Embryonic facial prominence (tissue), 1 donor: ENCODE results near the gene SLC30A1.

Experiments used
- DNase-seq: peaks from one replicate; pipeline ENCODE4 v3.0.0-alpha.2; 2016; ENCODE audit errors: extremely low spot score

Gene SLC30A1

GRCh38 chr1:211607754-211608473 lies 29.0 kb upstream of the SLC30A1 start:
- no peak for DNase-seq

GRCh38 chr1:211606914-211607753 lies 28.2 kb upstream of the SLC30A1 start:
- DNase-seq, result no peak

GRCh38 chr1:211606332-211606913 lies 27.5 kb upstream of the SLC30A1 start:
- no peak for DNase-seq

GRCh38 chr1:211605603-211606331 lies 26.8 kb upstream of the SLC30A1 start:
- DNase-seq, result no peak

GRCh38 chr1:211605034-211605433 lies 26.1 kb upstream of the SLC30A1 start:
- no peak for DNase-seq

- no peak for DNase-seq
These were observed 25.6 kb upstream of the SLC30A1 start for GRCh38 chr1:211604548-211604947.

- DNase-seq, result no peak
These were observed 24.8 kb upstream of the SLC30A1 start for GRCh38 chr1:211603713-211604112.

- no peak for DNase-seq
These were observed 24.3 kb upstream of the SLC30A1 start for GRCh38 chr1:211603191-211603701.

- no peak for DNase-seq
These were observed 23.2 kb upstream of the SLC30A1 start for GRCh38 chr1:211601982-211602670.

- DNase-seq, result no peak
These were observed 22.2 kb upstream of the SLC30A1 start for GRCh38 chr1:211601159-211601558.

- no peak for DNase-seq
These were observed 20.3 kb upstream of the SLC30A1 start for GRCh38 chr1:211599250-211599649.

GRCh38 chr1:211598514-211598913 lies 19.6 kb upstream of the SLC30A1 start:
- no peak for DNase-seq

- DNase-seq, result no peak
These were observed 17.6 kb upstream of the SLC30A1 start for GRCh38 chr1:211596418-211597181.

GRCh38 chr1:211595419-211595818 lies 16.5 kb upstream of the SLC30A1 start:
- no peak for DNase-seq

GRCh38 chr1:211591980-211592493 lies 13.1 kb upstream of the SLC30A1 start:
- DNase-seq, result no peak

GRCh38 chr1:211589782-211590721 lies 11.1 kb upstream of the SLC30A1 start:
- no peak for DNase-seq

GRCh38 chr1:211588711-211589110 lies 9.8 kb upstream of the SLC30A1 start:
- DNase-seq, result no peak

GRCh38 chr1:211587123-211587522 lies 8.2 kb upstream of the SLC30A1 start:
- DNase-seq, result no peak

GRCh38 chr1:211586538-211586937 lies 7.6 kb upstream of the SLC30A1 start:
- DNase-seq, result no peak
